ENCODE measurements around the gene ABCA2.
"Not testable (repeated sequence)": the region's sequence is repeated elsewhere in the genome, so short reads cannot be mapped to it uniquely, and the experiment has no call there.

ABCA2 gene

GRCh38 chr9:137062798-137063197 lies 34.8 kb upstream of the ABCA2 start:
- not testable (repeated sequence) for DNase-seq

DNA sequence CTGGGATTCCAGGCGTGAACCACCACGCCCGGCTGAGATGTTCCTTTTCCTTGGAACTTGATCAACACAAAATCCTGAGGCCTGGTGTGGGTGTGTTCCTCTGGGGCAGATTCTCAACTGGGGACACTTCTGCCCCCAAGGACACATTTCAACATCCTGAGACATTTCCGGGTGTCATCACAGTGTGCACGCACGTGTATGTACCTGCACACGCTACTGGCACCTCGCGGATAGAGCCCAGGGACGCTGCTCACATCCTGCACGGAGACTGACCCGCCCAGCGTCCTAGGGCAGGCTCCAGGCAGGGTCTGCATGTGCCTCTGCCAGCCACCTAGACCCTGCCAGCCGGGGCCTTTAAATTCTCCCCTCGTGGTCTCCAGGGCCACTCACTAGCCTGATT lies 34.3 kb upstream of the ABCA2 start:
- no peak for DNase-seq

- DNase-seq, result no peak
Measured at GRCh38 chr9:137058521-137059234, 30.6 kb upstream of the ABCA2 start.

DNA sequence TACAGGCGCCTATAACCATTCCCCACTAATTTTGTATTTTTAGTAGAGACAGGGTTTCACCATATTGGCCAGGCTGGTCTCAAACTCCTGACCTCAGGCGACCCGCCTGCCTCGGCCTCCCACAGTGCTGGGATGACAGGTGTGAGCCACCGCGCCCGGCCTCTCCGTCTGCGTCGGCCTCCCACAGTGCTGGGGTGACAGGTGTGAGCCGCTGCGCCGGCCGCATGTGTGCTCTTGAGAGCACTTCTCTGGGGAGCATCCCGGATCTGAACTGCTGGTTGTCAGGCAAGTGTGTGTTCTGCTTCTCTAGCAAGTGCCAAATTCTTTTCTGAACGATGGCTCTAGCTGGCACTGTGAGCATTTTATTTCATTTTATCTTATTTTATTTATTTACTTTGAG lies 29.5 kb upstream of the ABCA2 start:
- no peak for DNase-seq

DNA sequence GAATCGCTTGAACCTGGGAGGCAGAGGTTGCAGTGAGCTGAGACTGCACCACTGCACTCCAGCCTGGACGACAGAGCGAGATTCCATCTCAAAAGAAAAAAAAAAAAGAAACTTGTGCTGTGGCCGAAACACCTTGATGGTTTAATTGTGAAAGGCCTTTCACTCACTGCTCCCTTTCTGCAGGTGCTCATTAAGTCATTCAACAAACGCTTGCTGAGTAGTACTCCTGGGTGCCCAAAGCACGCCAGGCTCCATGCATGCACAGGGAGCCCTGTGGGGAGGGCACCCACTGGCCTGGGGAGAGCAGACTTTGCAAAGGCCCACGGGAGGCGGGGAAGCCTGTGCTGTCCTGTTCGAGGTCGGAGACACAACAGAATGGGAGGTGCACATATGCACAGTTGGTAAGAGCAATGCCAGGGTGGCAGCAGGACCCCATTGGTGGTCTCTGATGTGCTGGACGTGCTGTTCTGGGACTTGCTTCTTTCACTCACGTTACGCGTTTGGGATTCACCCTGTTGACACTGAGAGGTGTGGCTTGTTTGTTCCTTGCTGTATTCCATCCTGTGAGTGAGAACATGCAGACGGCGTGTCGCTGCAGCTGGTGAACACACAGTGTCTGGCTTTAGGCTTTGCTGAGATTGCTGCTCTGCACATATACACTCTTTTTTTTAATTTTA lies 28.8 kb upstream of the ABCA2 start:
- DNase-seq, result no peak

DNA sequence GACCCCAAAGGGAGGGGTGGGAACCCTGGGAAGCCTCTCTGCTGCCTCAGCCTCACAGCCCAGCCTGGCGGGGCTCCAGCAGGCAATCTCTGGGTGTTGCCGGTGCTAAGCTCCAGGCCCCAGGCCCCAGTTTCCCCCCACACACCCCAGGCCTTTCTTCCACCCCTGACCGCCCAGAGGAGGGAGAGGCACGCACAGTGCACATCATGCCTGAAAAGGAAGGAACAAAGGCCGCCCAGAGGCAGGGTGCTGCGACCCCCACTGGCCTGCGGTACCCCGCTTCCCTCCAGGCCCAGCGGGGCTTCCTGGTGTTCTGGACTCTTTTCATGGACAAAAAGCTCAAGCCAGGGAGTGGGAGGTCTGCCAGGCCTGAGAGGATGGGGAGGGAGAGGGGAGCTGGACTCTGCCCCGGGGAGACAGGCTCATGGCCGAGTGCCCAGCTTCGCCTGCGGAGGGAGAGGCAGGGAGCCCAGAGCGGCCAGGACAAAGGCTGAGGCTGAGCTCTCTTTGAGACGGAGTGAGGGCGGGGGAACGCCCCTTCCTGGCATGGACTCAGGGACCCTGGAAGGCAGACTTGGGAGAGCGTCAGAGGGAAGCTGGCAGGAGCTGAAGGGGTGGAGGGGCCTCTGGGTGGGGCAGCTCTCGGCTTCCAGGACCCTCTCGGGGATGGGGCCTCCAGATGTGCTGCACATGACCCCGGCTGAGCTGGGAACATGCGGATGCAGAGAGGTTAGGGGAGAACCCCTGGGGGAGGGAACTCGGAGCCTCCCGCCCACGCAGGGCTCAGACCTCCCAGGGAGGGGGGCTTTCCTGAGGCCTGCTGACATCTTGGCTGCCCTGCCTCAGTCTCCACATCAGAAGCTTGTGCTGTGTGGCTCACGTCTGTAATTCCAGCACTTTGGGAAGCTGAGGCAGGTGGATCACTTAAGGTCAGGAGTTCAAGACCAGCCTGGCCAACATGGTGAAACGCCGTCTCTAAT lies 27.6 kb upstream of the ABCA2 start:
- no peak for DNase-seq

DNA sequence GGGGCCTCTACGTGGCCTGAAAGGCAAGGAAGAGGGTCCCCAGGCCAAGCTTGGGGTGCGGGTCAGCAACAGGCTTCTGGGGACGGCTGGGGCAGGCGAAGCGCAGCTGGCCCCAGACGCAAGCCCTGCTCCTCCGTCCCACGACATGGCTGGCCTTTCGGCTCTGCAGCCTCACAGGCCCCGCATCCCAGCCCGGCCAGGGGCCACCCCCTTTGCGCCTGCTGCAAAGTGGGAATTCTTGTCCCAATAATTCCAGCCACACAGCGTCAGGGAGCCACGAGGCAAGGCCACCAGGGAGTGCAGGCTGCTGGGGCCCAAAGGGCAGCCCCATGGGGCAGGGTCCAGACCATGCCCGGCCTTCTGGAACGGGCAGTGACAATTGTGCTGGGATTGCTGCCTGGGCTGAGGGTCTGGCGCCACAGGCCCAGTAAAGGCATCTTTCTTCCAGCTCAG lies 26.9 kb upstream of the ABCA2 start:
- no peak for DNase-seq

GRCh38 chr9:137053944-137054931 lies 26.2 kb upstream of the ABCA2 start, which contains the start of gene ENTPD2:
ENTPD2 (minus strand) TSS chr9:137054061; CDS start chr9:137053997, 64 bp downstream.
- DNase-seq, result peak; percentile 62

DNA sequence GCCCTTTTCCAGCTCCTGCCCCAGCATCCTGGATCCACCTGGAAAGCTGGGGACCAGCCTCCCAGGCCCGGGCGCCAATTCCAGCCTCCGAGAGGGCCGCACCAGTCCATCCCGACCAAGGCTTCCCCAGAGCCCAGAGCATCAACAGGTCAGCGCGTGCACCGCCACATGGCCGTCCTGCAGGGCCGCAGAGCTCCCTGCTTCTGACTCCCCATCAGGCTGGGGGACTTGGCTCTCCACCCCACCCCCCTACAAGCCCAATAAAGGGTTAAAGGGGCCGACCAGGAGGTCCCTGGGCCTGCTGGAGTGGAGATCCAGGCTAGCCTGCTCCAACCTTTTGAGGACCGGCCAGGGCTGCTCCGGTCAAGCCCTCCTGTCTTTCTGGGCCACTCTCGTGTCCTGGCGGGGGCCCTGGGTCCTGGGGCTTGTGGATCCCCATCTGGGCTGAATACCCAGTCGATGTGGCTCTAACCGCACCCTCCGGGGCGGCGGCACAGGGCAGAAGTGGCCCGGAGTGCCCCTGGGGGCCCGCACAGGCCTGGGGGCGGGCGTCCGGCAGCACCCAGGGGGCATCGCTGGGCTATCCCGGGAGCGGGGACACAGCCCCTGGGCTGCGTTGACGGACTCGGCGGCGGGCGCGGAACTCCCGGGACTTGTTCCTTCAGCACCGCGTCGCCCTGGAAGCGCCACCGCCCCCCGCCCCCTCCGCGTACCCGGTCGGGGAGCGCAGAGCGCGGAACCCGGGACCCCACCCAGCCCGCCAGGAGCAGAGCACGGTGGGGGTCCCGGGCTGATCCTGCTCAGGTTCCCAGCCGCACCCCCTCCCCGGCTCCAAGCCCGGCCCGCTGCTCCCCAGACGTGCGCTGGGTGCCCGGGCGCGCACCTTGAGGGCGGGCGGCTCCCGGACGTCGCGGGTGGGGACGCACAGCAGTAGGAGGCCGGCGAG lies 25.2 kb upstream of the ABCA2 start:
- no peak for DNase-seq

GRCh38 chr9:137052293-137052692 lies 24.3 kb upstream of the ABCA2 start:
- DNase-seq, result no peak

GRCh38 chr9:137051145-137051724 lies 23.2 kb upstream of the ABCA2 start:
- no peak for DNase-seq

- DNase-seq, result no peak
Measured at GRCh38 chr9:137050570-137050969, 22.5 kb upstream of the ABCA2 start.

DNA sequence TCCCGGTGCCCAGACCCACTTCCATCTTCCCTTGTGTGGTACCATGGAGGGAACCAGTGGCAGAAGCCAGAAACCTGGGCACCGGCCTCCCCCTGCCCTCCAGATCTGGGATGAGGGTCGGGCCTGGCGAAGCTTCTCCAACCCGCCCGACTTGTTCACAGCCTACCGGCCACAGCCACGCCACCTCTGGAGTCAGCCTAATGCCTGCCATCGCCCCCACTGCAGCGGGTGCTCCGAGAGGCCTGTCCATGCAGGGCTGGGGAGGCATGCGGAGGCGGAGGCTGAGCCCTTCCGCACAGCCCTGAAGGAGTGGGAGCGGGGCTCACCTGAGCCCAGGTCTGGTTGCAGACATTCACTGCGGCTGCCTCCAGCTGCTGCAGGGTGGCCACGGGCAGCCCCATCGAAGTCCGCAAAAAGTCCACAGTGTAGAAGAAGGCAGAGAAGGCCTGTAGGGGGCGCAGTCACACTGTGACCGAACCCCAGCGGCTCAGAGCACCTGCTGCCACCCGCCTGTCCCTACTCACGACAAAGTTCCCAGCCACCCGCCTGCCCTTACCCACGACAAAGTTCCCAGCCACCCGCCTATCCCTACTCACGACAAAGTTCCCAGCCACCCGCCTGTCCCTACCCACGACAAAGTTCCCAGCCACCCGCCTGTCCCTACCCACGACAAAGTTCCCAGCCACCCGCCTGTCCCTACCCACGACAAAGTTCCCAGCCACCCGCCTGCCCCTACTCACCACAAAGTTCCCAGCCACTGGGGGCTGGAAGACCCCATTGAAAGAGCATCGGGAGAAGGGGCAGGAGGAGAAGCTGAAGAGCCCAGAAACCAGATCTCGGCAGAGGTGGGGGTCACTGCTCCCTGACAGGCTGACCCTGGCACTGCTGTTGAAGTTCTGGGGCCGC lies 21.8 kb upstream of the ABCA2 start:
- DNase-seq, result peak; percentile 88

DNA sequence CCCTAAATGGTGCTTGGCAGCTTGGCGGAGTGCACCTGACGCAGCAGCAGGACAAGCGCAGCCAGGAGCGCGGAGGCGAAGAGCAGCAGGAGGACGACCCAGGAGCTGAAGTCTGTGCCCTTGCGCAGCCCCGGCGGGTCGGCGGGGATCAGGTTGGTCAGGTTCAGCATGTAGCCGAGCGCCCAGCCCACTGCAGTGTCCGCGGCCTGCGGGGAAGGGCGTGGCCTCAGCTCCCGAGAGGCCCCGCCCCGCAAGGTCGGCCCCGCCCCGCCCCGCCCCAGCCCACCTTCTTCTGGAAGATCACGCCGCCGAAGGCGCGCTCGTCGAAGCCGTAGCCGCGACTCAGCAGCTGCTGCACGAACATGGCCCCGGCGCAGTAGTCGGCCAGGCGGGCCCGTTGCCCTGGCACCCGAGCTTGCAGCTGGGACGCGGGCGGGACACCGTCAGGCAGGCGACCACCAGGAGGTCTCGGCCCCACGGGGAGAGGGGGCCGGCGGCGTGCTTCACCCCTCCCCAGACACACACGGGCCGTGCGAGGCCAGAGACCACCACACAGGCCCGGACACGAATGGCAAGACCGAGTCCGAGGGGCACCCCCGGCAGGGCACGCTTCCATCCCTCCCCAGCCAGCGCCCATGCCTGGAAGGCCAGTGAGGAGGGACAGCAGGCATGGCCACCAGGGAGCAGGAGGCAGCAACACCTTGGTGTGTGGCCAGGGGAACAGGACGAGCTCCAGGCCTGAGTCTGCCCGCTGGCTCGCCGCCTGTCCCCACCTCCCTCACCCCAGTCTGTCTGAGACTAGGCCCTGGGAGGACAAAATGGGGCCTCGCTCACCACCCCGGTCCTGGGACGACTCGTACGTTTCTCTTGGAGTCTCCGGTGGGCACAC lies 20.9 kb upstream of the ABCA2 start:
- DNase-seq, result no peak

DNA sequence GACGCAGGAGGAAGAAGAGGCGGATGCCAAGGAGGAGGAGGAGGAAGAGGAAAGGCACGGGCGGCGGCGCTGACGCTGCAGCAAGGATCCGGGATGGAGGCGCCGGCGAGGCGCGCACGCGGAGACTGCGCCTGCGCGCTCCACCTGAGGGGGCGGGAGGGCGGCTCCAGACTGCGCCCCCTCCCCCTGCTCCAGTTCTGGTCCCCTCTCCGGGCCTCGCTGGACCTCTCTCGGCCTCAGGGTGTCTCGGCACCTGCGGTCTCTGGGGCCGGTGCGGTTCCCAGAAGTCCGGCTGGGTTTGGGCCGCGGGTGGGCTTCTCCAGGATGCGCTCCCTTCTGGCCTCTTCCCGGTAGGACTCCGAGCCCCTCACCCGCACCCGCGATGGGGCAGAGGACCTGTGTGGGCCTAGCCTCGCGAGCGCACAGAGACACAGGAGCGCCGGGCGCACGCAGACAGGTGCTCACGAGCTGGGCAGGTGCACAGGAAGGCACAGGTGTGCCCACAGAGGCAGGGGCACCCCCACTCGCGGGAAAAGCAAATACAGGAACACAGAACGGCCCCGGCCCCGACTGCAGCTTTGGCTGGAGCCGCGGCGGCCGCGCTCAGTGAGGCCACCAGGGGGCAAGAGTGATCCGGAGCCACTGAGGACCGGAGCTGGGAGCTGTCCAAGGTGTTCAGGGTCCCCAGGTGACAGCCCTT lies 18.2 kb upstream of the ABCA2 start, which contains the start of gene NPDC1:
NPDC1 (minus strand) TSS at position 90 of the 700 bp plus-strand sequence. CDS start 188 bp downstream, outside the sequence.
- peak; percentile 90 for DNase-seq

DNA sequence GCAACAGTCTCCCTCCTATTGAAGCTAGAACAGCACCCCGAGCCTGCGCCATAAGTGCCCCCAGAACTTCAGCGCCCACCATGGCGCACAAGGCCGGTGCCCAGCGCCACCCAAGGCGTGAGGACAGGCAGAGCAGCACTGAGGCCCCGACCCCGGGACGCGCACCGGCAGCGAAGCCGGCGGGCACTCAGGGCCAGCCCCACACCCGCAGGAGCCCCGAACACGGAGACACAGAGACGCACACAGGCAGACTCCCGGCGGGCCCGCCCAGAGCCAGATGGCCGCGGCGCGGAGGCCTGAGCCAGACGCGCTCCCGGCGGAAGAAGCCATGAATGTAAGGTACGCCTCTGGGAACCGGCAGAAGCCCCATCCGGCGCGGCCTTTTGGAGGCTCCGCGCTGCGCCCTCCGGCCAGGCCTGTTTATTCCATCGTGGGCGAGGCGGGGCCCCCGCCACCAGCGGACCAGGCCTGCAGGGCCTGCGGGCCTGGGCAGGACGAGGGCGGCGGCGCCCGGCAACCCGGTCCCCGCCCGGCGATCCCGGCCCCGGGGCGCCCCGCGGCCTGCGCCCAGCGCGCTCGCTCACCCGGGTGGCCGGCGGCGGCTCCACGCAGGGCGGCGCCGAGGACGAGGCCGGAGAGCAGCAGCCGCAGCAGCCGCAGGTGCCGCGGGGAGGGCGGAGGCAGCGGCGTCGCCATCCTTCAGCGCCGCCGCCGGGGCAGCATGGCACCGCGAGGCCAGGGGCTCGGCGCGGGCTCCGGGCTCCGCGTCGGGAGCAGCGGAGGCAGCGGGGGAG lies 17.5 kb upstream of the ABCA2 start:
- peak; percentile 37 for DNase-seq

Measured in stimulated activated CD8-positive, alpha-beta memory T cell treated with anti-CD3 and anti-CD28 coated beads, Interleukin-4, amount 100 ng/mL, for 48 hours (primary cell).